ENCODE measurements around the gene SERPINI1. TPM values are rescaled to one million over a fixed set of nuclear protein-coding genes. Genes with fewer than 3 reads are reported as not detected.

Gene SERPINI1
- 1 to 10 TPM in 1 of 2 donors, under 1 TPM in 1; 0.92 to 1.7 TPM for total RNA-seq
- long read RNA-seq, partial matches to known transcripts: 0 of 2 reads
- long read RNA-seq, other reads (novel, unspliced or antisense): 0 of 2 reads

- ATAC-seq (peak; percentile 75), DNase-seq (peak; percentile 90 to 94)
- intact Hi-C loops (cut with DNase I, micrococcal nuclease): no loop called here
These were observed at the start of gene SERPINI1 for GRCh38 chr3:167735233-167736138. SERPINI1 (plus strand) TSS chr3:167735721; CDS start chr3:167789129, 53,408 bp downstream.

- no peak for DNase-seq
- ATAC-seq: no peak
- intact Hi-C loops (cut with DNase I, micrococcal nuclease): no loop called here
These were observed 44.2 kb upstream of the SERPINI1 start for GRCh38 chr3:167691366-167691765.

GRCh38 chr3:167694121-167694520 is 41.4 kb upstream of the SERPINI1 start:
- no peak for ATAC-seq
- intact Hi-C loops (cut with DNase I, micrococcal nuclease): no loop called here
- DNase-seq: no peak

- DNase-seq (no peak), ATAC-seq (no peak)
- intact Hi-C loops (cut with DNase I, micrococcal nuclease): no loop called here
These were observed 35.5 kb upstream of the SERPINI1 start for GRCh38 chr3:167700046-167700445.

GRCh38 chr3:167700926-167701325 is 34.6 kb upstream of the SERPINI1 start:
- ATAC-seq (no peak), DNase-seq (no peak)
- intact Hi-C loops (cut with DNase I, micrococcal nuclease): no loop called here

- no peak for ATAC-seq
- intact Hi-C loops (cut with DNase I, micrococcal nuclease): no loop called here
- no peak for DNase-seq
These were observed 29.7 kb upstream of the SERPINI1 start for GRCh38 chr3:167705840-167706239.

- ATAC-seq (no peak), DNase-seq (no peak)
- intact Hi-C loops (cut with DNase I, micrococcal nuclease): no loop called here
These were observed 25.8 kb upstream of the SERPINI1 start for GRCh38 chr3:167709690-167710089.

- intact Hi-C loops (cut with DNase I, micrococcal nuclease): no loop called here
- peak; percentile 20 for DNase-seq
- peak; percentile 98 for ATAC-seq
These were observed 25.0 kb upstream of the SERPINI1 start for GRCh38 chr3:167710552-167710951.

GRCh38 chr3:167711439-167711838 is 24.1 kb upstream of the SERPINI1 start:
- intact Hi-C loops (cut with DNase I, micrococcal nuclease): no loop called here
- ATAC-seq (no peak), DNase-seq (no peak)

GRCh38 chr3:167712445-167712844 is 23.1 kb upstream of the SERPINI1 start:
- no peak for ATAC-seq
- DNase-seq: no peak
- intact Hi-C loops (cut with DNase I, micrococcal nuclease): no loop called here

GRCh38 chr3:167714871-167715270 is 20.6 kb upstream of the SERPINI1 start:
- intact Hi-C loops (cut with DNase I, micrococcal nuclease): no loop called here
- ATAC-seq (no peak), DNase-seq (no peak)

GRCh38 chr3:167716920-167717319 is 18.6 kb upstream of the SERPINI1 start:
- ATAC-seq (peak; percentile 100), DNase-seq (peak in 1 of 2 donors; percentile 22)

GRCh38 chr3:167718582-167718981 is 16.9 kb upstream of the SERPINI1 start:
- ATAC-seq: no peak

More at GRCh38 chr3:167716920-167717319, 18.6 kb upstream of the SERPINI1 start:
- intact Hi-C loops (cut with DNase I, micrococcal nuclease): no loop called here

GRCh38 chr3:167723025-167723512 is 12.5 kb upstream of the SERPINI1 start:
- ATAC-seq (no peak), DNase-seq (no peak)
- intact Hi-C loops (cut with DNase I, micrococcal nuclease): no loop called here

More at GRCh38 chr3:167718582-167718981, 16.9 kb upstream of the SERPINI1 start:
- intact Hi-C loops (cut with DNase I, micrococcal nuclease): no loop called here
- no peak for DNase-seq

GRCh38 chr3:167723872-167724271 is 11.6 kb upstream of the SERPINI1 start:
- ATAC-seq: no peak
- intact Hi-C loops (cut with DNase I, micrococcal nuclease): no loop called here
- no peak for DNase-seq

- intact Hi-C loops (cut with DNase I, micrococcal nuclease): no loop called here
- DNase-seq (no peak), ATAC-seq (no peak)
These were observed 7.3 kb upstream of the SERPINI1 start for GRCh38 chr3:167728176-167728575.

GRCh38 chr3:167728632-167729323 is 6.7 kb upstream of the SERPINI1 start:
- no peak for DNase-seq
- intact Hi-C loops (cut with DNase I, micrococcal nuclease): no loop called here
- ATAC-seq: no peak

- DNase-seq (no peak), ATAC-seq (no peak)
- intact Hi-C loops (cut with DNase I, micrococcal nuclease): no loop called here
These were observed 5.9 kb upstream of the SERPINI1 start for GRCh38 chr3:167729591-167729990.

- ATAC-seq: no peak
- DNase-seq: no peak
- intact Hi-C loops (cut with DNase I, micrococcal nuclease): no loop called here
These were observed 4.1 kb upstream of the SERPINI1 start for GRCh38 chr3:167731393-167731792.

All from left colon (tissue), 2 donors.